LNCAP (cell line): ENCODE results near the gene TBC1D1.

Source experiments
- CTCF ChIP-seq: fragments of 450-650 bp; IDR thresholded peaks from 2 replicates; pipeline ENCODE4 v1.5.1; 2017; ENCODE audit warnings: mild to moderate bottlenecking

TBC1D1 gene

GRCh38 chr4:37917388-37917787 lies 26.5 kb downstream of the TBC1D1 start:
- no peak for TF ChIP-seq CTCF

DNA sequence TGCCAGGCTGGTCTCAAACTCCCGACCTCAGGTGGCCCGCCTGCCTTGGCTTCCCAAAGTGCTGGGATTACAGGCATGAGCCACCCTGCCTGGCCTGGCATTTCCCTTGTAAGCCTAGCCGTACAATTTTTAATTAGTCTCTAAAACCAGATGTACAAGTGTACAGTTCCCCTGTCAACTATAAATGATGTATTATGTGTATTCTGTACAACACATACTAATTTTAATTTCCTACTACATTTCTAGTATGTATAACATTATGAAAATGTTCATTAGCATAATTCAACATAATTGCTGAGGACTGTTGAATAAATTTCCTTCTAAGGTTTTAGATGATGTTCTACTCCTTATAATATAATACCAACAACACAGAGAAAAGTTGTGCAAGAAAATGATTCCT lies 27.8 kb downstream of the TBC1D1 start:
- no peak for TF ChIP-seq CTCF

- no peak for TF ChIP-seq CTCF
Measured at GRCh38 chr4:37922328-37922727, 31.4 kb downstream of the TBC1D1 start.

GRCh38 chr4:37924946-37925345 lies 34.1 kb downstream of the TBC1D1 start:
- no peak for TF ChIP-seq CTCF

GRCh38 chr4:37927434-37927833 lies 36.5 kb downstream of the TBC1D1 start:
- TF ChIP-seq CTCF = no peak

GRCh38 chr4:37928426-37929416 lies 37.8 kb downstream of the TBC1D1 start:
- no peak for TF ChIP-seq CTCF

GRCh38 chr4:37934096-37934495 lies 43.2 kb downstream of the TBC1D1 start:
- no peak for TF ChIP-seq CTCF
